ENCODE results near the gene C6orf15.

- TF ChIP-seq, protein P1, sequence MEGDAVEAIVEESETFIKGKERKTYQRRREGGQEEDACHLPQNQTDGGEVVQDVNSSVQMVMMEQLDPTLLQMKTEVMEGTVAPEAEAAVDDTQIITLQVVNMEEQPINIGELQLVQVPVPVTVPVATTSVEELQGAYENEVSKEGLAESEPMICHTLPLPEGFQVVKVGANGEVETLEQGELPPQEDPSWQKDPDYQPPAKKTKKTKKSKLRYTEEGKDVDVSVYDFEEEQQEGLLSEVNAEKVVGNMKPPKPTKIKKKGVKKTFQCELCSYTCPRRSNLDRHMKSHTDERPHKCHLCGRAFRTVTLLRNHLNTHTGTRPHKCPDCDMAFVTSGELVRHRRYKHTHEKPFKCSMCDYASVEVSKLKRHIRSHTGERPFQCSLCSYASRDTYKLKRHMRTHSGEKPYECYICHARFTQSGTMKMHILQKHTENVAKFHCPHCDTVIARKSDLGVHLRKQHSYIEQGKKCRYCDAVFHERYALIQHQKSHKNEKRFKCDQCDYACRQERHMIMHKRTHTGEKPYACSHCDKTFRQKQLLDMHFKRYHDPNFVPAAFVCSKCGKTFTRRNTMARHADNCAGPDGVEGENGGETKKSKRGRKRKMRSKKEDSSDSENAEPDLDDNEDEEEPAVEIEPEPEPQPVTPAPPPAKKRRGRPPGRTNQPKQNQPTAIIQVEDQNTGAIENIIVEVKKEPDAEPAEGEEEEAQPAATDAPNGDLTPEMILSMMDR (IDR thresholded peaks at IDR 0.05; ENCODE audit: low read depth, low read length, poor library complexity, severe bottlenecking), result no peak
- TF ChIP-seq EZH2phosphoT487 (IDR thresholded peaks at IDR 0.05; ENCODE audit: borderline replicate concordance, low read length), result no peak
Observed at GRCh38 chr6:31090973-31091364, 21.4 kb downstream of the C6orf15 start.
